ENCODE data around the gene CAMTA2.

The CAMTA2 gene

DNA sequence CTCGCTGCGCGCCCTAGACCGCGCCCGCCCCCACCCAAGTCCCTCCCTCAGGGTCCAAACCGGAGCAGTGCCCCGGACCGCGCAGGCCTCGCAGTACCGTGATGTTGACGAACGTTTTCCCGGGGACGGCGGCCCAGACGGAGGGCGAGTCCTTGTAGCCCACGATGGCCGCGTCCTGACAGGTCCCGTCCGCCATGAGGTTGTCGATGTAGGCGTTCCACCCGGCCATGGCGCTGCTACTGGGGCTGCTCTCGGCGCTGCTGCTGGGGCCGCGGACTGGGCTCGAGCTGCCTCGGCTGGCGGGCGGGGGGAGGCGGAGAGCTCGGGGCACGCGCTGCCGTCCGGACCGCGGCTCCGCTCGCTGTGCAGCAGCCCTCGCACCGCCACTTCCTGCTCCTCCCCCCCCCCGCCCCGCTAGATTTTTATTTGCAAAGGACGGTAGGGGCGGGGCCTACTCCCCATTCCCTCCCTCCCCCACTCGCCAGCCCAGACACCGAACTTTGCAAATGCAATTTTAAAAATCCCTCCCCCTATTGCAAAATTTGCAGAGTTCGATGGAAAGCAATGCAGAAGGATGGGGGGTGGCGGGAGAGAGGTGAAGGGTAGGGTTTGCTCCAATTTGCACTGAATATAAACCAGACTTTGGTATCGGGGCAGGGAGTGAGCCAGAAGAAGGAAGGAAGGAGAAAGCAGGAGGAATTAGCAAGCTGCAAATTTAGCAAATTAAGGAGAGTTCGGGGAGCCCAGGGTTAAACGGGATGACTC lies 39.1 kb downstream of the CAMTA2 start, which contains the start of gene PFN1:
TSS of gene PFN1 (minus strand) at position 365 of the 765 bp plus-strand sequence. CDS start at position 229, 136 bp downstream.
- Histone ChIP-seq H3K27me3 (ENCODE audit: insufficient read depth, poor library complexity, severe bottlenecking) (no peaks in the 10 kb centered on the region), H3K27ac (ENCODE audit: poor library complexity, severe bottlenecking) (peak within 1 kb of the TSS; percentile 99), H3K9me3 (ENCODE audit: severe bottlenecking) (no peaks in the 10 kb centered on the region), H3K4me1 (ENCODE audit: insufficient read depth, poor library complexity, severe bottlenecking) (peaks cover 26% of the 10 kb centered on the region), H3K4me3 (ENCODE audit: severe bottlenecking) (peak within 1 kb of the TSS; percentile 88), H3K36me3 (ENCODE audit: low read depth) (peaks cover 43% of the 10 kb centered on the region)
- DNase-seq (ENCODE audit: low spot score) (peak; percentile 89), ATAC-seq (ENCODE audit: low read depth) (peak; percentile 11)
- TF ChIP-seq, protein P1, sequence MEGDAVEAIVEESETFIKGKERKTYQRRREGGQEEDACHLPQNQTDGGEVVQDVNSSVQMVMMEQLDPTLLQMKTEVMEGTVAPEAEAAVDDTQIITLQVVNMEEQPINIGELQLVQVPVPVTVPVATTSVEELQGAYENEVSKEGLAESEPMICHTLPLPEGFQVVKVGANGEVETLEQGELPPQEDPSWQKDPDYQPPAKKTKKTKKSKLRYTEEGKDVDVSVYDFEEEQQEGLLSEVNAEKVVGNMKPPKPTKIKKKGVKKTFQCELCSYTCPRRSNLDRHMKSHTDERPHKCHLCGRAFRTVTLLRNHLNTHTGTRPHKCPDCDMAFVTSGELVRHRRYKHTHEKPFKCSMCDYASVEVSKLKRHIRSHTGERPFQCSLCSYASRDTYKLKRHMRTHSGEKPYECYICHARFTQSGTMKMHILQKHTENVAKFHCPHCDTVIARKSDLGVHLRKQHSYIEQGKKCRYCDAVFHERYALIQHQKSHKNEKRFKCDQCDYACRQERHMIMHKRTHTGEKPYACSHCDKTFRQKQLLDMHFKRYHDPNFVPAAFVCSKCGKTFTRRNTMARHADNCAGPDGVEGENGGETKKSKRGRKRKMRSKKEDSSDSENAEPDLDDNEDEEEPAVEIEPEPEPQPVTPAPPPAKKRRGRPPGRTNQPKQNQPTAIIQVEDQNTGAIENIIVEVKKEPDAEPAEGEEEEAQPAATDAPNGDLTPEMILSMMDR (IDR thresholded peaks at IDR 0.05; ENCODE audit: poor library complexity, severe bottlenecking): no peak

DNA sequence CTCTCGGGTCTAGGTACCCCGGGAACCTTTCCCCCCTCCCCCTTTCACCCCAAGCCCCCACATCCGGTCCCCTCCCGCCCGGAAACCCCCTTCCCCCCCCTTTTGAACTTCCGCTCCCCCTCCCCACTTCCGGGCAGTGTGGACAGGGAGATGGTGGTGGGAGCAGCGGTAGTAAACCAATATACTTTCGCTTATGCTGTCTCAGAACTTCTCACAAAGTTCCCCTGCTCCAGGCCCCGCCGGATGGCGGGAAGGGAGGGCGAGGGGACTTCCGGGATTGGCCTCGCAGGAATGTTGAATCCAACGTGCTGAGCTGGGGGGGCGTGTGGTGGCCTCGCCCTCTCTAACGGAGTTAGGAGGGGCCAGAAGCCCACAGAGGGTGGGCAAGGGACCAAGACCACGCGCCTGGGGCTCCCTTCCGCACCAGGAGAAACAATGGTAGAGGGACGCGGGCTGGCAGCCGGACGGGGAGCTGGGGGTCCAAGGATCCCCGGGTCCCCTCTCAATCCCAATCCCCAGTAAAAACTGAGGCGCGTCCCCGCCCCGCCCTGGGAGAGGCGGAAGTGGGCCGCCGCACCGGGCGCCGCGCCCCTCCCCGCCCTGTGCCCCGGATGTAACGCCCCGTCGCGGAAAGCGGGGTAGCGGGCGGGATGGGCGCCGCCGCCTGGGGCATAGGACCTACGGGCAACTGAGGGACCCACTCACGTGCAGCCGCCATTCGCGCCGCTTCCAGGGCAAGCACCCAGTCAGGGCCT lies 39.9 kb downstream of the CAMTA2 start:
- Histone ChIP-seq H3K4me3 (ENCODE audit: severe bottlenecking) (peak overlapping the region; percentile 88), H3K4me1 (ENCODE audit: insufficient read depth, poor library complexity, severe bottlenecking) (peaks cover 26% of the 10 kb centered on the region), H3K9me3 (ENCODE audit: severe bottlenecking) (no peaks in the 10 kb centered on the region), H3K27me3 (ENCODE audit: insufficient read depth, poor library complexity, severe bottlenecking) (no peaks in the 10 kb centered on the region), H3K27ac (ENCODE audit: poor library complexity, severe bottlenecking) (peak overlapping the region; percentile 99), H3K36me3 (ENCODE audit: low read depth) (peaks cover 49% of the 10 kb centered on the region)
- TF ChIP-seq, protein P1 (IDR thresholded peaks at IDR 0.05; ENCODE audit: poor library complexity, severe bottlenecking): no peak
- ATAC-seq (ENCODE audit: low read depth) (peak; percentile 0; the same call in 1 of the 3 replicates), DNase-seq (ENCODE audit: low spot score) (no peak)

DNA sequence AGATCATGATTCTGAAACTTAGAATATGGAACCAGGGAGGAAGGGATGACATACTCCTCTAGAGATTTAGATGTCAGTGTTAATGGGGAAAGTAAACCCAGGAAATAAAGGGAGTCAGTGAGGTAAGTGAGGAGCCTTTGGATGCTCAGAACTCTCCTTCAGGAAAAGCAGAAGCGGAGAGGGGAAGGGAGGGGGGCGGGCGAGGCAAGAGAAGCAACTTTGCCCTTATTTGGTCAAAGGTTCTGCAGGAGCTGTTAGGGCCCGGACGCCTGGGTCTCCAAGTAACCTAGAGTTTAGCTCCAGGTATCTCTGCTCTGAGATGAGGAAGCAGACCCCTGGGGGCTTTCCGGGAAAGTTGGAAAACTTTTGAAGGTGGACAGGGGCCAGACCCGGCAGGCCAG lies 40.5 kb downstream of the CAMTA2 start:
- peaks cover 26% of the 10 kb centered on the region for H3K4me1 ChIP-seq (ENCODE audit: insufficient read depth, poor library complexity, severe bottlenecking)
- H3K36me3 ChIP-seq (ENCODE audit: low read depth): peaks cover 49% of the 10 kb centered on the region
- ATAC-seq (ENCODE audit: low read depth): no peak

DNA sequence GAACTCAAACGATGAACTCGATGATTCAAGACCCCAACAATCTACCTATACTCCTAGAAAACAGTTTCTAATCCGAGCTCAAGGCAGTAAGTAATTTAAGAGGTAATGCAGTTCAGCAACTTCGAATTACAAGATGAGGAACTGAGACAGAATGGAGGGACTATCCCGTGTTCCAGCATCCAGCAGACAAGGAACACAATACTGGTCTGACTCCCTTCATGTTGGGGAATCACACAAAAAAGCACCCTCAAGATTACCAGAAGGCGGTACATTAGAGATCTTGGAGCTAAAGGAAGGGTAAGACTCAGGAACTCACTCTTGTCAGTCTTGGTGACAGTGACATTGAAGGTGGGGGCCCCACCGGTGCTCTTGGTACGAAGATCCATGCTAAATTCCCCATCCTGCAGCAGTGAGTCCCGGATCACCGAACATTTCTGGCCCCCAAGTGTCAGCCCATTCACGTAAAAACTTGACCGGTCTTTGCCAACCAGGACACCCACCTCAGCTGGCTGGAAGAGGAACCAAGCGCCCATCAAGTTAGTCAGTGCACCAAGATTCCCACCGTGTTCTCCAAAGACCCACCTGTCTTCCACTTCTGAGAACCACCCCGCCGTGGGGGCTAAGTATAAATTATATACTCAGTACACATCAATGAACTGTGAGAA lies 41.0 kb downstream of the CAMTA2 start:
- Histone ChIP-seq H3K27me3 (ENCODE audit: insufficient read depth, poor library complexity, severe bottlenecking) (no peaks in the 10 kb centered on the region), H3K36me3 (ENCODE audit: low read depth) (peaks cover 55% of the 10 kb centered on the region), H3K4me3 (ENCODE audit: severe bottlenecking) (peak overlapping the region; percentile 88), H3K9me3 (ENCODE audit: severe bottlenecking) (no peaks in the 10 kb centered on the region), H3K4me1 (ENCODE audit: insufficient read depth, poor library complexity, severe bottlenecking) (peaks cover 26% of the 10 kb centered on the region), H3K27ac (ENCODE audit: poor library complexity, severe bottlenecking) (peak overlapping the region; percentile 99)
- TF ChIP-seq, protein P1 (IDR thresholded peaks at IDR 0.05; ENCODE audit: poor library complexity, severe bottlenecking): no peak
- DNase-seq (ENCODE audit: low spot score) (no peak), ATAC-seq (ENCODE audit: low read depth) (no peak)

More for the DNA sequence above, 40.5 kb downstream of the CAMTA2 start:
- Histone ChIP-seq H3K9me3 (ENCODE audit: severe bottlenecking) (no peaks in the 10 kb centered on the region), H3K27me3 (ENCODE audit: insufficient read depth, poor library complexity, severe bottlenecking) (no peaks in the 10 kb centered on the region), H3K4me3 (ENCODE audit: severe bottlenecking) (peak overlapping the region; percentile 88), H3K27ac (ENCODE audit: poor library complexity, severe bottlenecking) (peak overlapping the region; percentile 99)
- DNase-seq (ENCODE audit: low spot score): no peak
- TF ChIP-seq, protein P1 (IDR thresholded peaks at IDR 0.05; ENCODE audit: poor library complexity, severe bottlenecking): no peak

Data from RWPE2 (cell line).